Hematopoietic multipotent progenitor cell treated with erythropoietin and hydrocortisone succinate and interleukin-3 and kit ligand, for 17 days (in vitro differentiated cells): ENCODE results near the gene CORO2B.

Source experiments
- DNase-seq: peaks from one replicate; pipeline ENCODE4 v3.0.0-alpha.2; 2015; ENCODE audit warnings: low spot score

Gene CORO2B

GRCh38 chr15:68774521-68775235 is 195.9 kb downstream of the CORO2B start:
- no peak for DNase-seq

GRCh38 chr15:68775236-68775577 is 196.4 kb downstream of the CORO2B start:
- DNase-seq, result no peak

- DNase-seq, result no peak
Measured at GRCh38 chr15:68775671-68776476, 197.1 kb downstream of the CORO2B start.

- no peak for DNase-seq
Measured at GRCh38 chr15:68776477-68777270, 197.9 kb downstream of the CORO2B start.
